Stimulated activated CD8-positive, alpha-beta memory T cell treated with anti-CD3 and anti-CD28 coated beads, Interleukin-15, amount 100 ng/mL, for 4 hours (primary cell): ENCODE measurements around the gene ANXA11.
"Not testable (repeated sequence)": the region's sequence is repeated elsewhere in the genome, so short reads cannot be mapped to it uniquely, and the experiment has no call there.

Experiments
- DNase-seq, 2 donors: peaks; one replicate each; pipeline ENCODE4 v3.0.0-alpha.2; 2020; ENCODE audit warnings: low read depth in 2 of 2

The ANXA11 gene

DNA sequence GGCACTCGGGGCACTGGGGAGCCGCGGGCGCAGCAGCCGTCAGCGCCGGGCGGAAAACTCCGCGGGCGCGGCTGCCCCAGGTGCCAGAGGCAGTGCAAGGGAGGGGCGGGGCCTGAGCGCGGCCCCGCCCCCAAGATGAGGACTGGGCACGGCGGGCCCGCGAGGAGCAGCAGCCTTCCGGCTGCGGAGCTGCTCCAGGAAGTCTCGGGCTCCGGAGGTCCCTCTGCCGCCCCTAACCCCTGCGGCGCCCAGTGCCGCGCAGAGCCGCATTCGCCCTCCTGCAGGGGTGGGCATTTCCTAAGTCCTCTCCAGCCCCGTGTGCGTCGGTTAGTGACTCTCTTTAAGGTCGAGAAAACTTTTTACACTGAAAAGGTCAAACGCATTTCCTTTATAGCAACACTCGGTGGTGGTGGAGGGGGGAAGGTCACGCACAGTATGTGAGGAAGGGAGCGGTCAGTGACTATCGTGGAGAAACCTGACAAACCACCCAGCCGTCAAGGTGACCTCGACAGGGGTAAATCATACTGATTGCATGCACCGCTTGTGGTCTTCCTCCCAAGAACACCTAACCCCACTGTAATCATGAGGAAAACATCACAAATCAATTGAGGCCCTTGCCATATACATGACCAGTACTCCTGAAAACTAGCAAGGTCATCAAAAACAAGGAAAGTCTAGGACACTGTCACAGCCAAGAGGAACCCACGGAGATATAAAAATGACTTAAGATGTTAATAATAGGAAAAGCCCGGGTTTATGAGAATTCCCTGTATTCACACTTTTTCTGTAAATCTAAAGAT is at the start of gene ANXA11:
ANXA11 (minus strand) TSS at position 61 of the 800 bp plus-strand sequence. CDS start 32,676 bp downstream, outside the sequence.
- DNase-seq = peak; percentile 63 to 69

DNA sequence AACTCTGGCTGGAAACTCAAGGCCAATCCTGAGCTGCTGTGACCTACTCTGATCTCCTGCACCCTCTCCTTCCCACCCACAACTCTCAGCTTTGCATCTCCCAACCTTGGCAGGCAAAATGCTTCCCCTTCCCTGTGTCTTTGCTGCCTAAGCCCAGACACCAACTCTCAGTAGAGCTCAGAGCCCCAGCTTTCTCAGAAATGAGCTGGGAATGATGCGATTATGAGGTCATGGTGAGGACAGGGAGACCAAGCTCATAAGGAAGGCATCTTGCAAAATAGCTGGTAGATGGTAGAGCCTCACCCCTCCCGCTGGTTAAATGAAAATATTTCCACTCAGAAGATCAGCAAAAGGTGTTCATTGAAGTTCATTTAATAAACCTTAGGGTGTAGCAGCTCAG is 49.4 kb upstream of the ANXA11 start:
- not testable (repeated sequence) for DNase-seq

DNA sequence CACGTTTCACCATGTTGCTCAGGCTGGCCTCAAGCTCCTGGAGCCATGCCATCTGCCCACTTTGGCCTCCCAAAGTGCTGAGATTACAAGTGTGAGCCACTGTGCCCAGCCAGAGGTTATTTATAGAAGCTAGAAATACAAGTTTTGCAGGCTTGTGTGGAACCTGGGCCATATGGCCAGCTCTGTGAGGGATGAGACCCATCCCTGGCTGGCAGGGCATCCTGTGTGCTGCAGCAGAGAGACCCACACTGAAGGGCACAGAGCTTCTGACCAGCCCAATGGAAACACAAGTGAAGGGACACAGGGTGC is 48.6 kb upstream of the ANXA11 start:
- DNase-seq = not testable (repeated sequence)

DNA sequence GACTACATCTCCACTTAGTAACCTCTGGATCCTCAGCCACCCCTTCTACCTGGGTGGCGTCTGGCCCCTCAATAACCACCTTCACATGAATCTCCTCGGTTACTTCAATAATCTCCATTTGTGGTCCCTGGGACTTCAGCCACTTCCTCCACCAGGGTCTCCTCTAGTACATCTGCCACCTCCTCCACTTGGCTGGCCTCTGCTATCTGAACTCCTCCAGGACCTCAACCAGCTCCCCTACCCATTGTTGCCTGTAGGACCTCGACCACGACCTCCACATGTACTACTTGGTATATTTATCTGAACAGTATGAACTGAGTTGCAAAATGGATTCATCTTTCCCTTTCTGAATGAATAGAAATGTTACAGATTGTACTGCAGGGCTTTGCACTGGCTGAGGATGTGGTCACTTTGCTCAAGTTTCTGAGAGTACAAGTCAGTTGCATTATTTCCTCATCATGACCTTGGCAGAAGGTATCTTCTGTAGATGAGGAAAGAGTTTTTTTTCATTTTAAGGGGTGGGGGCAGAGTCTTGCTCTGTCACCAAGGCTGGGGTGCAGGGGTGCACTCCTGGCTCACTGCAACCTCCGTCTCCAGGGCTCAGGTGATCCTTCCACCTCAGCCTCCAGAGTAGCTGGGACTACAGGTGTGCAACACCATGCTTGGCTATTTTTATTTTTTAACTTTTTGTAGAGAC is 48.1 kb upstream of the ANXA11 start:
- no peak for DNase-seq

DNA sequence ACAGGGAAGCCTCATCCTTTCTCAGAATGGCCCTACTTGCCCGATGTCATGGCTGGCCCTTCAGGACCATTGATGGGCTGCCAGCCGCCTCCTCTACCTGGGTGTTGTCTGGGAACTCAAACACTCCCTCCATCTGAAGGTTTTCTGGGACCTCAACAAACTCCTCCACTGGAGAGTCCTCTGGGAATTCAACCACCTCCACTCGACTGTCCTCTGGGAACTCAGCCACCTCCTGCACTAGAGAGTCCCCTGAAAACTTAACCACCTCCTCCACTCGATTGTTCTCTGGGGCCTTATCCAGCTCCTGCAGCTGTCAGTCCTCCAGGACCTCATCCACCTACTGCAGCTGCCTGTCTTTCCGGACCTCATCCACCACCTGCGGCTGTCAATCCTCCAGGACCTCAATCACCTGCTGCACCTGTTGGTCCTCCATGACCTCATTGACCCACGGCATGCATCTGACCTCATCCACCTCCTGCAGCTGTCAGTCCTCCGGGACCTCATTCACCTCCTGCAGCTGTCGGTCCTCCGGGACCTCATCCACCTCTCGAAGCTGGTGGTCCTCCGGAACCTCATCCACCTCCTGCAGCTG is 47.1 kb upstream of the ANXA11 start:
- no peak for DNase-seq

DNA sequence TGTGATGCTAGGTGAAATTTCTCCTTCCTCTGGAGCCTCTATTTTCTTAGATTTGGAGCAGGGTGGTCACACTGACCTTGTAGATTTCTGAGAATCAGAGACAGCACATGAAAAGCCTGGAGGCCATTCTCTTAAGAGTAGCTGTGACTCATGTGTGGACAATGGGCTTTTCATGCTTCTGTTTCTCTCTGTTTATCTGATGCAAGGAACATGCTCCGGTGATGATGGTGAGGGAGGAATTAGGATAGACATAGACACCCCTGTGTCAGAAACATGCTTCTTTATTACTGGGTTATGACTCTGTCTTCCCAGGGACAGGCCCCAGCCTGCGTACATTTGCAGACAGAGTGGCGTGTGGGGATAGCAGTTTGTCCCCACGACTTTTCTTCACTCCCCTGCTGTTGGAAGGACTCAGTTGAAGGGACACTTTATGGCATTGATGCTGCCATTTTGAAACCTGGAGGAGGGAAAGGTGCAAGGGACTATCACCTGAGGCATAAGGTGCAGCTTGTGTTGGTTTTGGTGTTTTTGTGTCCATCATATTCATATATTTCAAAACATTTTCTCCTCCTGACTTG is 46.5 kb upstream of the ANXA11 start:
- not testable (repeated sequence) for DNase-seq

DNA sequence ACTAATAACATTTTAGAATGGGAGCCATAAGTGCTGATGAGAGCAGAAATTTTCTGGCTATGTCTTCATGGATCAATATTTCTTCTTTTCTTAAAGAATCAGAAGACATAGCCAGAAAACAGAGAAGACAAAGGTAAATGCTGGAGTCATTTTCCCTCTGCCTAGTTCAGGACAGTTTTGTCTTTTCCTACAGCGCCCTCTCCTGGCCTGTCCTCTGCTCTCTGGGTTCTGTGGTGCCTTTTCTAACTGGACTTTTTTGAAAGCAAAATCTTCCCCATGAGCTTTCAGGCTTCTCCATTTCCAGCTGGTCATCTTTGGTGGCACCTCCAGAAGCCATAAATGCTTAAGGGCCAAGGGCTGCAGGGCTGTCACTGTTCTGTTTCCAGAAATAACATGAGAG is 45.1 kb upstream of the ANXA11 start:
- DNase-seq = not testable (repeated sequence)

DNA sequence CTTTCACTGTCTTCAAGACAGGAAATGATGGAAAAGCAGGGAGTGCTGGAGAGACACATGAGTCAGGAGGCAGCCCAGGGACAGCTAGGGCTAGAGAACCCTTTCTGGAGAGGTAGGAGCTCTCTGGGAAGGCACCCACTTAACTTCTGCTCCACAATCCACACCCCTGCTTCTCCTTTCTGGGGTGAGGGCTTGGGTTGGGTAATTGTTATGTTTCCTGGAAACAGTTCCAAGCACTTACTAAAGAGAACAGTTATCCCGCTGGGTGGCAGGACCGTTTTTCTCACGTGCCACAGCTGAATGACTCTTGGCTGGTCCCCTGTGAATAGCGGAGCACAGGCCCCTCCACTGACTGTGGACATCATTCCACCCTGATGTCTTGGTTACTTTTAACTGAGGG is 44.6 kb upstream of the ANXA11 start:
- not testable (repeated sequence) for DNase-seq

DNA sequence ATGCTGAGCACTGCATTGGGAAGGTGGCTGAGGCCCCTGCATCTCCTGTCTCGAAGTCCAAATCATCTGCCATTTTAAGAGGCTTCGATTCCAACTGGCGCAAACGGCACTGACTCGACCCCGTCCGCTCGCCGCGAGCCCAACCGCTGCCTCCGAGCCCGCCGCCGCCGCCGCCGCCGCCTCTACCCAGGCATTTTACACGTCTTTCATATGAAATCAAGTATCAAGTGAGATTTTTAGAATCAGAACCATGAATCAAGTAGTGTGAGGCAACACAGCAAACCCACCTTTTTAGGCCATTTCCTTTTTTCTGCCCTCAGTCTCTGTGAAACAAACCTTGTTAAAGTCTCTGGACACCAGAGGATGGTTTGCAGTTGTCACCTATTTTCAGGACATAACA is 42.3 kb upstream of the ANXA11 start:
- DNase-seq = not testable (repeated sequence)

DNA sequence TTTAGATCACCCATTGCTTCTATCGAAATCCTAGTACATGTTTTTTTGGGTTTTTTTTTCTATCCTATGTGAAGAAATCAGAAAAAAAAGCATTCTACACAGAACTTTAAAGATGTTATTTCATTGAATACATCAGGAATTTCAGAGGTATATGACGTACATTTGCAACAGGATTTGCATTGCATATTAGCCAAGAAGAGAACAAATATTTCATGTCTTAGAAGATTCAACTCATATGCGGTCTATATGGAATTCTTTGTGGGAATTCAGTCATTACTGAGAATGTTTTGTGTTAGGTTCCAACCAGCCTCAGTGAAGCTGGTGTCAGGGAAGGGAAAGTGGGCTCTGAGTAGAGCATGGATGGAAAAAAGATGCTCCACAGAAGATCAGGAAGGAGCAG is 39.0 kb upstream of the ANXA11 start:
- DNase-seq = not testable (repeated sequence)

DNA sequence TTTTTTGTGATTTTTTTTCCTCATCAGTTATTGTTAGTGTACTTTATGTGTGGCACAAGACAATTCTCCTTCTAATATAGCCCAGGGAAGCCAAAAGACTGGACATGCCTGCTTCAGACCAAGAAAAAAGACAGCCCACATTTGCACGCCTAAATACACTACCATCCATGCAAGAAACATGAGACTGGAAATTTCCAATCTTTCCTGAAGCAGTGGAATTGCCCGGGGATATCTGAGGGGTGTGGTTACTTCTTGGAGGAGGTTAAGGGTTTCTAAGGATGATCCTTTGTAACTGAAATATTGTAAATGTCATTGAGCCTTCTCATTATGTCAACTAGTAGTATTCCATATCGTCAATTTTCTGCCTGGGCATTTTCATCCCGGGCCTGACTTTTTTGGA is 37.0 kb upstream of the ANXA11 start:
- DNase-seq = not testable (repeated sequence)

DNA sequence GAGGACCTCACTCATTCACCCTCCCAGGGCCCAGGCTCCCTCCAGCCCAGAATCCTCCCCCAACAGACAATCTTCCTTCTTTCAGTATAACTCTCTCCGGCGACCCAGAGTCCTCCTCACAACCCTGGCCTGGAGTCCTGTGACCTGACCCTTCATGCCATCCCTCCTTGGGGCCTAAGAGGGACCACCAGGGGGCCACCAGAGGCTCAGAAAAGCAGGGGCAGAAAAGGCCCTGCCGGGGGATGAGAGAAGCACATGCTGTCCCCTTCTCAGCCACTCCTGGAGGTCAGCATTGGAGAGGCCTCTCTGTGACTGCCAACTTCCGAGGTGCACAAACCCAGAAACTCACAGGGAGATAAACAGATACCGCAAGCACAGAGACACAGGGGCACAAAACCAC is 31.1 kb upstream of the ANXA11 start:
- not testable (repeated sequence) for DNase-seq

DNA sequence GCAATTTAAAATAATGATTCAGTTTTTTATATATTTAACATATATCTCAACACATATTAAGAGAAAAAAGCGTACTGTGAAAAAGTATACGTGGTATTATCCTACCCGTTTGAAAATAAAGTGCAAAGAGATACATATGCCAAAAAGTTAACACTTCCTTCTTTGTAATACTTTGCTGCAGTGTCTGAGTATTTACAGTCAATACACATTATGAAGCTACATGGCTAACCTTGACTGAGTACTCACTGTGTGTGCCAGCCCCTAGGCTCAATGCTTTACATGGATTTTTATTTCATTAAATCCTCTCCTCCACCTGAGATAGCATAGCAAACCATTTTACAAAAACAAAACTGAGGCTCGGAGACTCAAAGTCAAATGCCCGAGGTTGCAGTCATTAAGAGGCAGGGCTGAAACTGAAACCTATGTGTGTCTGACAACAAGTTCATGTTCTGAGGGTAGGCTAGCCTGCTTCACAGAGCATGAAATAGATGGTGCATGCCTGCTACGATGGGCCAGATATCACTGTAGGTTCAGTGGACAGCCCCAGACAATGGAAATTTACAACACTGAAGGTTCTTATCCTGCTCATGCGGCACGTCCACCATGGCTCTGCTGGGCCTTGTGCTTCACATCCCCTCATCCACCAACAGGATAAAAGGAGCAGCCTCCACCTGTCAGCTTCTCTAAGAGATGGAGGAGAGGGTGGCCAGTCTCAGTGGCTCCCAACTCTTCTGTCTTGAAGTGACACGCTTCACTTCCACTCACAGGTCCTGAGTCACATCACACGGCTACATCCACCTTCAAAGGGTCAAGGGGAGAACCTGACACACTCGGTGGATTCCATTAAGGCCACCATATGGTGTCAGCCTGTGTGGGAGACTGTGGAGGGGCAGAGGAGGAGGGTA is 29.2 kb upstream of the ANXA11 start:
- DNase-seq = not testable (repeated sequence)

DNA sequence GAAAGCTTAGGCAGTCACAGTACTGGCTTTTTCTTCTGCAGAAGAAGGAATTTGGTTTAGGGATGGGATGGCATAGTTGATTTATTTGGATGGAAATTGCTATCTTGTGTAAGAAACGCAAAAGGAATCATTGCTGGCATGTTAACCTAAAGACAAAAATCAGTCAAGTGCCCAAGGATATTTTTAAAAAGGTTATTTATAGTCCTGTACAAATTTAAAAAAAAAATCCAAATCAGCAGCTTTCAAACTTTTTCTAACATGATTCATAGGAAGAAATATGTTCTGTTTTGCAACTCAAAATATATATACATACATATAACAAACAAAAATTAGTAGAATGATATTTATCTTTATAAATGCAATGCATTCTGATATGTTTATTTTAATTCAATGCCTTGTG is 28.5 kb upstream of the ANXA11 start:
- DNase-seq = not testable (repeated sequence)

DNA sequence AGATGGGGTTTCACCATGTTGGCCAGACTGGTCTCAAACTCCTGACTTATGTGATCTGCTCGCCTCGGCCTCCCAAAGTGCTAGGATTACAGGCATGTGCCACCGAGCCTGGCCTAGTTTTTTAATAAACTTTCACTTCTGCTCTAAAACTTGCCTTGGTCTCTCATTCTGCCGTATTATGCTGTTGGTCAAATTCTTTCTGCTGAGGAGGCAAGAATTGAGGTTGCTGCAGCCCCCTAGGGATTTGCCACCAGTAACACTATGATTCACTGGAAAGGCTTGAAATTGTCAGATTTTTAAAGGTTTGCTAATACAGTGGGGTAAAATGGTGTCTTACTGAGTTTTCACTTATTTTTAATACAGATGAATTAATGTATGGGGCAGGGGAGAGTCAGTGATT is 21.4 kb upstream of the ANXA11 start:
- DNase-seq = not testable (repeated sequence)

DNA sequence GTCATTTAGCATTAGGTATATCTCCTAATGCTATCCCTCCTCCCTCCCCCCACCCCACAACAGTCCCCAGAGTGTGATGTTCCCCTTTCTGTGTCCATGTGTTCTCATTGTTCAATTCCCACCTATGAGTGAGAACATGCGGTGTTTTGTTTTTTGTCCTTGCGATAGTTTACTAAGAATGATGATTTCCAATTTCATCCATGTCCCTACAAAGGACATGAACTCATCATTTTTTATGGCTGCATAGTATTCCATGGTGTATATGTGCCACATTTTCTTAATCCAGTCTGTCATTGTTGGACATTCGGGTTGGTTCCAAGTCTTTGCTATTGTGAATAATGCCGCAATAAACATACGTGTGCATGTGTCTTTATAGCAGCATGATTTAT is 17.7 kb upstream of the ANXA11 start:
- not testable (repeated sequence) for DNase-seq

DNA sequence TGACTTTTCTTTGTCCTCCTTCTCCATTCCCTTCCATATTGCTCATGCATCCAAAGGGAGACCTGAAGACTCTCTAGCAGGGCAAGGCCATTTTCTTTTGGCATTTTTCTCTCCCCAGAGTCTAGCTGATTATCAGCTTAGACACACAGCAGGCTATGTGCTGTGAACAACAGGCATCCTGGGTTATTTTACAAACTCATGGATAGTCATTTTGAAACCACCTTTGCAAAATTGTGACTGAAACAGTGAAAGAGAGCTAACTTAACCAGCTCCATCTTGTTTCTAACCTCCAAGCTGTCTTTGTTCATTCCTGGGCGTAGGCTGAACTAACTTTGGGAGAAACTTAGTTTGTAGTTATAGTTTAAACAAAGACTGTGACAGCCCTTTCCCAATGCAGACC is 13.5 kb upstream of the ANXA11 start:
- not testable (repeated sequence) for DNase-seq

DNA sequence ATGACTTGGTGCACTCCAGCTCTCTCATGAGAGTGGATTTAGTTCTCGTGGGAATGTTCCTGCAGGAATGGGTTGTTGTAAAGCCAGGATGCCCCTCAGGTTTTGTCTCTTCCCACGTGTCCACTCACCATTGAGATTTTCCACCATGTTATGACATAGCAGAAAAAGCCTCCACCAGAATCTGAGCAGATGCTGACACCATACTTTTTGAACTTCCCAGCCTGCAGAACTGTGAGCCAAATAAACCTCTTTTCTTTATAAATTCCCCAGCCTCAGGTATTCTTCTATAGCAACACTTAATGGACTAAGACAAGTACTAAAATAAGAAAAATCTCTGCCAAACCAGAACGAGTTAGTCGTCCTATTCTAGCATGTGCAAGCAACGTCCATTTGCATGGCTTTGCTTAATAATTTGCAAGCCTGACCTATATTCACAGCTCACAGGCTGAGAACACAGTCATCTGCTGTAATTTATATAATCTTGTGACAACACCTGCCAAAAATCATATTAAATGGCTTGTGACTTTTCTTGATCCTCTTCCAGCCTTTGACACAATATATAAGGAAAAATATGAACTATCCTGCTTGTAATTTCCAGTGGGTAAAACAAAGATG is 9.1 kb upstream of the ANXA11 start:
- not testable (repeated sequence) for DNase-seq

DNA sequence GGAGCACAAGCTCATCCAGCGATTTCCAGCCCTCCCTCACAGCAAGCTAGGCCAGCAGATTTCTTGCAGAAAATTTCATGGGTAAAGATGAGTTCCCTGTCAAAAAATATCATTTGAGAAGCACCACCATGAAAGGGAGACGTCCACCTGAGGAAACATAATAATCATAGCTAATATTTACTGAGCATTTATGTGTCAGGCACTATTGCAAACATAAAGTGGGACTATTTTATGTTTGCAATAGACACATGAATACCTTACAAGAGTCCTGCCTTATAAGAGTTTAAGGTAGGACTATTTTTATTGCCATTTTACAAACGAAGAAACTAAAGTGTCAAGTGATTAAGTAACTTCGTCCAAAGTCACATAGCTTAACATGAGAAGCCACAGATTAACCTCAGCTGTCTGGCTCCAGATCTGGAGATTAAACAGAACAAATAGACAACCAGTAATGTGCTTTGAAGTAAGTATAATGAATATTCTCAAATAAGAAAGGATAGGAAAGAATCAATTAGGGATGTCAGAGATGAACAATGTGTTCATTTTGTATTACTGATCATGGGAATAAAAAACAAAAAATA is 7.3 kb upstream of the ANXA11 start:
- not testable (repeated sequence) for DNase-seq

DNA sequence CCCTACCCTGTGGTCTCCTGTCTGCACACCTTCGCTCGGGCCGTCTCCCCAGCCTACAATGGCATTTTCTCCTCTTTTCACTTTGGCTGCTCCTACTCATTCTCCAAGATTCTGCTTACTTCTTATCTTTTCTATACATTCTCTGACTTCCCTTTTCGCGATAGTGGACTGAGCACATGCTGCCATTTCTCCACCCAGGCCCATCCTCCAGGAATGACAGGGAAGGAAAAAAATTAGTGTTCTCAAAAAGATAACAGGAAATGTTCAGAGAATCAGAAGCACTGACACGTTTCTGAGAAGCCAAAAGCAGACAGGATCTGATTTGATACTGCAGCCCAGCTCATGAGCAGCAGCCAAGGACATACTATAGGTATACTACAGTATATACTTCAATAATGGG is 6.4 kb upstream of the ANXA11 start:
- DNase-seq = no peak

DNA sequence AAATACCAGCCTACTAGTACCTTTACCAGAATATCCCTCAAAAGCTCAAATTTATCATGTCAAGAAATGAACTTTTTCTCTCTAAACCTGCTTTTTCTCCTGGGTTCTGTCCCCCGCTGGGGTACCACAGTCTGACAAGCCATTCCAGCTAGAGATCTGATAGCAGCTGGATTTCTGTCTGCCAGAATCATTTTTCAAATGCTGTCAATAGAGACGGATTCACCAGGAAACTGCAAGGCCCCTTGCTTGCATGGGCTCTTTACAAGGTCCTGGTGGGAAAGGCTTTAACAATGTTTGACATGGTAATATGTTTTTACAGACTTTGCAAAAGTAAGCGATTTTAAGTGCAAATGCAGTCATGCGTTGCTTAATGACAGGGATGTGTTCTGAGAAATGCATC is 4.9 kb upstream of the ANXA11 start:
- no peak for DNase-seq
